ENCODE results near the gene CSTPP1. TPM values are rescaled to one million over a fixed set of nuclear protein-coding genes. Genes with fewer than 3 reads are reported as not detected.
A peak's percentile ranks its signal among the peaks of the same experiment; 100 is the strongest.

The CSTPP1 gene
- total and polyA plus RNA-seq, 2 of the 8 experiments (the other 6 are each of a cell fraction or from before 2014, with no cell fraction given): 24.2 to 28.7 TPM

DNA sequence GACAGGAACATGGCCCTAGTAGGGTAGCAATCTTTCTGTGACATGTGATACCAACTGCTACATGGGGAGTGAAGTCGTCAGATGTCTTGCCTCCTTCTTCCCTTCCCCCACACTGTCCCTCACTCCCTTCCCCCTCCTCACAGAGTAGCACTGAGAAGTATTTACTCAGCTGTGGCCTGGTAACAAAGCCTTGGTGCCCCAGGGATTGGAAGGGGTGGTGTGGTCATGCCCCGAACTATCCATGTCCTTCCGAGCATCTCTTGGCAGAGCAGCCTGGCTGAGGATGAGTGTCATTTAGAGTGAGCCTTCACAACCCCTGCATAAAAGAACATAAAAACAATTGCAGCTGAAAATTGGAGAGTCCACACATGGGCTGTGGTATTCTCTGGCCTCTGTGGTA is 194.0 kb downstream of the CSTPP1 start:
- ChIA-PET POLR2A (ENCODE audit: partially characterized antibody) (interaction anchor here (1.2 kb wide), 1 partner anchor 33 kb away, joined by 4 read pairs; no protein-coding TSS in a partner anchor), CTCF (ENCODE audit: partially characterized antibody) (interaction anchor here (1.0 to 3.1 kb wide), 5 partner anchors 13 to 28 kb away, joined by 3 to 15 read pairs (median 4); no protein-coding TSS in a partner anchor)
- Histone ChIP-seq H3K9me3 (ENCODE audit: insufficient read depth in 2 of 2, low read depth in 1 of 2, low read length in 1 of 2) (no peaks in the 10 kb centered on the region), H3K36me3 (ENCODE audit: control insufficient read depth in 2 of 4, insufficient read depth in 4 of 4, low read length in 3 of 4) (no peaks in the 10 kb centered on the region), H3K56ac (replicated peaks; ENCODE audit: insufficient read length, low read depth, low read length) (no peak overlapping the region), H2AK5ac (ENCODE audit: low read depth, low read length) (no peak overlapping the region), H3K79me2 (ENCODE audit: control insufficient read depth in 1 of 2, insufficient read depth in 2 of 2, low read length in 2 of 2) (no peaks in the 10 kb centered on the region), H3K4ac (replicated peaks; ENCODE audit: insufficient read length, low read depth, low read length) (no peak overlapping the region), H3K23ac (ENCODE audit: insufficient read length) (no peak overlapping the region), H3K27ac (ENCODE audit: low read depth, low read length) (no peak overlapping the region), H2BK120ac (replicated peaks; ENCODE audit: low read depth, low read length) (no peak overlapping the region), H4K8ac (ENCODE audit: extremely low read depth, insufficient read depth, low read length) (no peak overlapping the region), H2BK12ac (ENCODE audit: low read depth, low read length) (no peak overlapping the region; the same call in 1 of the 2 replicates), H4K20me1 (replicated peaks in 1 of 2; ENCODE audit: control insufficient read depth in 1 of 2, insufficient read depth in 2 of 2, low read length in 2 of 2) (no peaks in the 10 kb centered on the region), H3K4me2 (ENCODE audit: insufficient read depth in 1 of 2, low read depth in 2 of 2, low read length in 2 of 2) (peak overlapping the region; percentile 18 to 58), H2BK20ac (ENCODE audit: low read length) (no peak overlapping the region), H3K23me2 (ENCODE audit: low read depth, low read length) (no peaks in the 10 kb centered on the region), H4K5ac (ENCODE audit: insufficient read length, low read depth, low read length) (no peak overlapping the region), H3K14ac (ENCODE audit: insufficient read length) (no peak overlapping the region), H3K9ac (replicated peaks in 1 of 4; ENCODE audit: extremely low read depth in 1 of 4, low read depth in 3 of 4, low read length in 3 of 4) (no peak overlapping the region), H4K91ac (replicated peaks; ENCODE audit: insufficient read length, low read length) (no peak overlapping the region), H3K79me1 (ENCODE audit: low read depth, low read length) (no peaks in the 10 kb centered on the region), H2BK5ac (ENCODE audit: low read depth, low read length) (no peak overlapping the region; the same call in 1 of the 2 replicates), H3K27me3 (replicated peaks in 1 of 4; ENCODE audit: control insufficient read depth in 3 of 4, extremely low read depth in 1 of 4, insufficient read depth in 3 of 4, low read length in 3 of 4) (no peaks in the 10 kb centered on the region), H3K18ac (ENCODE audit: extremely low read depth, low read length) (0 out of 2 replicates have a peak overlapping the region, but pooled peaks have one; percentile 11), H3K4me1 (replicated peaks in 1 of 4; ENCODE audit: control insufficient read depth in 3 of 4, insufficient read depth in 4 of 4, low read length in 3 of 4) (peaks cover 2 to 13% (median 7%) of the 10 kb centered on the region in 4 experiments; a peak in 5 of 7 replicates), H3K4me3 (ENCODE audit: extremely low read depth in 1 of 4, insufficient read depth in 2 of 4, low read depth in 3 of 4, low read length in 4 of 4) (peak overlapping the region in 1 of 4 experiments; percentile 22; a peak in 1 of 8 replicates), H2AFZ (ENCODE audit: low read length) (no peak overlapping the region), H2BK15ac (ENCODE audit: low read length) (peak overlapping the region; percentile 77; the same call in 1 of the 2 replicates)
- FAIRE-seq (peak; percentile 93), DNase-seq (ENCODE audit: low read depth in 1 of 2, low spot score in 2 of 2) (no peak)
- WGBS, 2 experiments (ENCODE audit: extremely low coverage in 1 of 2, insufficient coverage in 1 of 2, insufficient read length in 1 of 2, insufficient replicate concordance in 2 of 2, low coverage in 1 of 2, low lambda C conversion rate in 2 of 2, missing lambda C conversion rate in 1 of 2): 78% methylated on average over 2 of the region's 3 CpGs; no CpG with 5 or more reads in 1 of the 2 experiments
- TF ChIP-seq SP1 (IDR thresholded peaks at IDR 0.05; ENCODE audit: low read depth, low read length) (peak; percentile 82), JUND (IDR thresholded peaks at IDR 0.05; ENCODE audit: low read length) (0 out of 2 replicates have a peak, but pooled peaks have one; percentile 8), BACH1 (IDR thresholded peaks at IDR 0.05; ENCODE audit: low read length) (no peak), POU5F1 (IDR thresholded peaks at IDR 0.05; ENCODE audit: low read depth, low read length) (no peak), PHF8 (conservative IDR thresholded peaks at IDR 0.05; ENCODE audit: low read depth, low read length) (no peak), BRCA1 (IDR thresholded peaks at IDR 0.05; ENCODE audit: low read depth, low read length) (no peak), ASH2L (IDR thresholded peaks at IDR 0.05; ENCODE audit: low read length) (peak; percentile 70), MAX (IDR thresholded peaks at IDR 0.05) (peak; percentile 32; the same call in 1 of the 2 replicates), EP300 (IDR thresholded peaks at IDR 0.05; ENCODE audit: borderline replicate concordance in 1 of 2, low read depth in 2 of 2, low read length in 2 of 2) (peak in 1 of 2 experiments; percentile 77; a peak in 1 of 3 replicates), TCF12 (IDR thresholded peaks at IDR 0.05; ENCODE audit: low read depth, low read length) (peak; percentile 99), RBBP5 (IDR thresholded peaks at IDR 0.05; ENCODE audit: borderline replicate concordance, low read depth, low read length) (no peak), CHD2 (IDR thresholded peaks at IDR 0.05; ENCODE audit: low read length) (peak; percentile 71)
- TF ChIP-seq, protein P1, sequence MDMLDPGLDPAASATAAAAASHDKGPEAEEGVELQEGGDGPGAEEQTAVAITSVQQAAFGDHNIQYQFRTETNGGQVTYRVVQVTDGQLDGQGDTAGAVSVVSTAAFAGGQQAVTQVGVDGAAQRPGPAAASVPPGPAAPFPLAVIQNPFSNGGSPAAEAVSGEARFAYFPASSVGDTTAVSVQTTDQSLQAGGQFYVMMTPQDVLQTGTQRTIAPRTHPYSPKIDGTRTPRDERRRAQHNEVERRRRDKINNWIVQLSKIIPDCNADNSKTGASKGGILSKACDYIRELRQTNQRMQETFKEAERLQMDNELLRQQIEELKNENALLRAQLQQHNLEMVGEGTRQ (IDR thresholded peaks at IDR 0.05; ENCODE audit: low read length): 0 out of 2 replicates have a peak, but pooled peaks have one; percentile 17
